ENCODE data around the gene TXN2. TPM values are rescaled to one million over a fixed set of nuclear protein-coding genes. Genes with fewer than 3 reads are reported as not detected.

Gene TXN2
- total and polyA plus RNA-seq, 2 experiments from 2014 or later = 23.0 to 50.3 TPM

DNA sequence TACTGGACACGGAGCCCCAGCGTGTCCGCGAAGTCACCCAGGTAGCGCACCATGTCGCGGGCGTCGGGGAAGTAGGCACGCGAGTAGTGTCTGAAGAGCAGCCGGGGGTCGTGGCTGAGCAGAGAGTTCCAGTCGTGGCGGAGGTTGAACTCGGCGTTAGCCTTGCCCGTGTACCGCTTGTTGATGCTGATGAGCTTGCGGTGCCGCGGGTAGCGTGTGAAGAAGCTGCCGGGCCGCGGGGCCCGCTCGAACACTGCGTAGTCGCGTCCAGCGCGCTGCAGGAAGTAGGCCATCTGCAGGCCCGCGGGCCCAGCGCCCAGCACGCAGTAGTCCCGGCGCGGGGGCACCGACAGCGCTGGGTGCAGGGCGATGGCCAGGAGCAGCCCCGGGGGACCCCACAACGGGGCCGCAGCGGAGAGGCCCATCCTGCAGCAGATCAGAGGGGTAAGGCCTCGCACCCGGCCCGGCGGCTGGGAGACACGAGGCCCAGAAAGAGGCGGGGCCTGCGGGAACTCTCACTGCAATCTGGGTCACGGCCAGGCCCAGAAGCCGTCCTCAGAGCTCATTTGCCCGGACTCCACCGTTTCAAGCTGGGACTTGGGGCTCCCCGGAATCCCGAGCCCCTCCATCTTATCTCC, 24.7 kb upstream of the TXN2 start:
- peaks cover 4% of the 10 kb centered on the region for H3K79me2 ChIP-seq (replicated peaks; ENCODE audit: insufficient read depth)
- H3K4me1 Mint-ChIP-seq = peaks cover 5% of the 10 kb centered on the region
- peaks cover 7% of the 10 kb centered on the region for H3K27me3 ChIP-seq (ENCODE audit: insufficient read depth)
- H4K20me1 ChIP-seq (replicated peaks; ENCODE audit: insufficient read depth) = no peaks in the 10 kb centered on the region; the same call in none of the 2 replicates
- H3K4me3 Mint-ChIP-seq = peak overlapping the region; percentile 69
- peaks cover 10% of the 10 kb centered on the region for H3K36me3 ChIP-seq (ENCODE audit: insufficient read depth)
- peaks cover 46% of the 10 kb centered on the region for H3K36me3 Mint-ChIP-seq (ENCODE audit: low read depth)
- no peaks in the 10 kb centered on the region for H3K9me2 ChIP-seq (ENCODE audit: insufficient read depth)
- H3K4me1 ChIP-seq (ENCODE audit: insufficient read depth) = no peaks in the 10 kb centered on the region
- DNase-seq (ENCODE audit: low spot score) (no peak), ATAC-seq (no peak)
- no peak overlapping the region for H3K27ac ChIP-seq (ENCODE audit: low read depth)
- no peak overlapping the region for H3K27ac Mint-ChIP-seq
- H3F3A ChIP-seq (replicated peaks; ENCODE audit: low read depth) = peaks cover 9% of the 10 kb centered on the region; the same call in 1 of the 2 replicates
- peaks cover 18% of the 10 kb centered on the region for H3K27me3 Mint-ChIP-seq (ENCODE audit: insufficient read depth, low read depth, poor library complexity)
- H3K4me2 ChIP-seq = peak overlapping the region; percentile 75
- peak overlapping the region; percentile 91; the same call in 1 of the 2 replicates for H2AFZ ChIP-seq
- peaks cover 14% of the 10 kb centered on the region; the same call in 2 of the 3 replicates for H3K9me3 Mint-ChIP-seq
- H3K4me3 ChIP-seq = peak overlapping the region; percentile 55
- TF ChIP-seq CREB1 (CRISPR knock-in tag; IDR thresholded peaks at IDR 0.05; ENCODE audit: low read depth) (no peak), ZNF114 (CRISPR knock-in tag; IDR thresholded peaks at IDR 0.05) (no peak), NANOG (IDR thresholded peaks at IDR 0.05; ENCODE audit: borderline replicate concordance) (no peak), REST (IDR thresholded peaks at IDR 0.05; ENCODE audit: unreplicated experiment) (no peak), POLR2AphosphoS5 (IDR thresholded peaks at IDR 0.05; ENCODE audit: low read depth) (no peak), STAT1 (IDR thresholded peaks at IDR 0.05; ENCODE audit: unreplicated experiment) (no peak), ZNF462 (CRISPR knock-in tag; IDR thresholded peaks at IDR 0.05) (no peak), EZH2 (IDR thresholded peaks at IDR 0.05; ENCODE audit: low read depth, unreplicated experiment) (no peak), ZNF331 (CRISPR knock-in tag; IDR thresholded peaks at IDR 0.05; ENCODE audit: low read depth) (no peak), CTCF (conservative IDR thresholded peaks at IDR 0.05; ENCODE audit: low read depth in 2 of 2) (no peak)
- TF ChIP-seq, protein P1, sequence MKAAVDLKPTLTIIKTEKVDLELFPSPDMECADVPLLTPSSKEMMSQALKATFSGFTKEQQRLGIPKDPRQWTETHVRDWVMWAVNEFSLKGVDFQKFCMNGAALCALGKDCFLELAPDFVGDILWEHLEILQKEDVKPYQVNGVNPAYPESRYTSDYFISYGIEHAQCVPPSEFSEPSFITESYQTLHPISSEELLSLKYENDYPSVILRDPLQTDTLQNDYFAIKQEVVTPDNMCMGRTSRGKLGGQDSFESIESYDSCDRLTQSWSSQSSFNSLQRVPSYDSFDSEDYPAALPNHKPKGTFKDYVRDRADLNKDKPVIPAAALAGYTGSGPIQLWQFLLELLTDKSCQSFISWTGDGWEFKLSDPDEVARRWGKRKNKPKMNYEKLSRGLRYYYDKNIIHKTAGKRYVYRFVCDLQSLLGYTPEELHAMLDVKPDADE (IDR thresholded peaks at IDR 0.05) = no peak

Measured in GM23338 (cell line).